Omental fat pad (tissue), 4 donors: ENCODE measurements around the gene BRD4. TPM values are rescaled to one million over a fixed set of nuclear protein-coding genes. Genes with fewer than 3 reads are reported as not detected.

ENCODE experiments used
- ATAC-seq: fragments of 150-250 bp; one replicate; pipeline ENCODE4 v1.9.1; 2016; ENCODE audit warnings: mild to moderate bottlenecking, moderate library complexity; ENCODE audit not compliant: low FRiP score
- DNase-seq: peaks from one replicate; pipeline ENCODE4 v3.0.0-alpha.2; 2019; ENCODE audit warnings: low spot score
- small RNA-seq: library from RNA; depleted of rRNA; stranded (forward); fragments of <200 nt; gene quantifications from one replicate; pipeline ENCODE3, GENCODE V24; 2016
- total RNA-seq, 4 donors: library from RNA; depleted of rRNA; stranded (reverse); fragments of >200 nt; gene quantifications; one replicate each; pipeline ENCODE4 v1.1.0, GENCODE V29; 2016
- TF ChIP-seq, protein P1 (sequence below), 3 donors: fragments of 450-650 bp; IDR thresholded peaks; one replicate each; pipeline ENCODE4 v1.5.1; 2016 to 2017; ENCODE audit warnings: antibody characterized with exemption in 3 of 3, mild to moderate bottlenecking in 3 of 3, moderate library complexity in 2 of 3

Gene BRD4
- total RNA-seq, 4 donors from 2014 or later = 22.6 to 49.1 (median 30.1) TPM

DNA sequence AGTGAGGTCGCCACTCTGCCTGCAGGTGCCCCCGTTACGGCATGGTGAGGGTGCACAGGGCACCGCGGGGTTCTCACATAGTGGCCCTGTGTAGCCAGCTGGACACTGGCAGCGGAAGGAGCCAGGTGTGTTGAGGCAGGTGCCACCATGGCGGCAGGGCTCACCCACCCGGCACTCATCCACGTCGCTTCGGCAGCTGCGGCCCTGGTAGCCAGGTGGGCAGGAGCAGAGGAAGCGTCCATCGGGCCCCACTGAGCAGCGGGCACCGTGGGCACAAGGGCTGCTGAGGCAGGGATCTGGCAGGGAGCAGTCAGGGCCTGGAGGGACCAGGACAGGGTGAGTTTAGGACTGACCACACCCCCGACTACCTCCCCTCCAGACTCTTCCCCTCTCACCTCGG is 140.4 kb downstream of the BRD4 start:
- DNase-seq = no peak
- no peak for ATAC-seq
- TF ChIP-seq, protein P1, sequence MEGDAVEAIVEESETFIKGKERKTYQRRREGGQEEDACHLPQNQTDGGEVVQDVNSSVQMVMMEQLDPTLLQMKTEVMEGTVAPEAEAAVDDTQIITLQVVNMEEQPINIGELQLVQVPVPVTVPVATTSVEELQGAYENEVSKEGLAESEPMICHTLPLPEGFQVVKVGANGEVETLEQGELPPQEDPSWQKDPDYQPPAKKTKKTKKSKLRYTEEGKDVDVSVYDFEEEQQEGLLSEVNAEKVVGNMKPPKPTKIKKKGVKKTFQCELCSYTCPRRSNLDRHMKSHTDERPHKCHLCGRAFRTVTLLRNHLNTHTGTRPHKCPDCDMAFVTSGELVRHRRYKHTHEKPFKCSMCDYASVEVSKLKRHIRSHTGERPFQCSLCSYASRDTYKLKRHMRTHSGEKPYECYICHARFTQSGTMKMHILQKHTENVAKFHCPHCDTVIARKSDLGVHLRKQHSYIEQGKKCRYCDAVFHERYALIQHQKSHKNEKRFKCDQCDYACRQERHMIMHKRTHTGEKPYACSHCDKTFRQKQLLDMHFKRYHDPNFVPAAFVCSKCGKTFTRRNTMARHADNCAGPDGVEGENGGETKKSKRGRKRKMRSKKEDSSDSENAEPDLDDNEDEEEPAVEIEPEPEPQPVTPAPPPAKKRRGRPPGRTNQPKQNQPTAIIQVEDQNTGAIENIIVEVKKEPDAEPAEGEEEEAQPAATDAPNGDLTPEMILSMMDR (IDR thresholded peaks at IDR 0.05) = no peak

DNA sequence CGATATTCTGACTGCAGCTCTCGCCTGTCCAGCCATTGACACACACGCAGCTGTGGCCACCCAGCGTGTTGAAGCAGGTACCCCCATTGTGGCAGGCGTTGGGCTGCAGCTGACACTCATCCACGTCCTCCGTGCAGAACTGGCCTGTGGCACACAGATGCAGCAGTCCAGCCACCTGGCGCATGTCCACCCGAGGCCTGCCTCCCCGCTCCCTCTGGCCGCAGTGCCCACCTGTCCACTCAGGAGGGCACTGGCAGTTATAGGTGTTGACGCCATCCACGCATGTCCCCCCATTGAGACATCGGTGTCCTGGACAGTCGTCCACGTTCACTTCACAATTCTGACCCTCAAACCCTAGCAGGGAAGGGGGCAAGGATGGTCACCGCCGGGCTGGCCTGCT is 140.8 kb downstream of the BRD4 start:
- no peak for ATAC-seq
- no peak for DNase-seq
- TF ChIP-seq, protein P1 (IDR thresholded peaks at IDR 0.05) = no peak

DNA sequence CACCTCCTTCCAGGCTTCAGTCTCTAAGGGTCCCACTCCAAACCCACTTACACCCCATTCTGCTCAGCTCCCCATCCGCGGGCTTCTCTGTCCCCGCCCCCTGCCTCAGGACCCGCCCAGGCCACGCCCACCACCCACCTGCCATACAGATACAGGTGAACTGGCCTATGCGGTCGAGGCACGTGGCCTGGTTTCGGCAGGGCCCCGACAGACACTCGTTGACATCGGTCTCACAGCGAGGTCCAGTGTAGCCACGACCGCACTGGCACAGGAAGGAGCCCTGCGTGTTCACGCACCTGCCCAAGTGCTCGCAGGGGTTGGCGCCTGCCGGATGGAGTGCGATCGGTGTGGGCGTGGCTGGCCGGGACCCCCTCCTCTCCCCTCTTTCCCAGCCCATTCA is 143.5 kb downstream of the BRD4 start:
- TF ChIP-seq, protein P1 (IDR thresholded peaks at IDR 0.05) = no peak
- no peak for ATAC-seq
- no peak for DNase-seq

DNA sequence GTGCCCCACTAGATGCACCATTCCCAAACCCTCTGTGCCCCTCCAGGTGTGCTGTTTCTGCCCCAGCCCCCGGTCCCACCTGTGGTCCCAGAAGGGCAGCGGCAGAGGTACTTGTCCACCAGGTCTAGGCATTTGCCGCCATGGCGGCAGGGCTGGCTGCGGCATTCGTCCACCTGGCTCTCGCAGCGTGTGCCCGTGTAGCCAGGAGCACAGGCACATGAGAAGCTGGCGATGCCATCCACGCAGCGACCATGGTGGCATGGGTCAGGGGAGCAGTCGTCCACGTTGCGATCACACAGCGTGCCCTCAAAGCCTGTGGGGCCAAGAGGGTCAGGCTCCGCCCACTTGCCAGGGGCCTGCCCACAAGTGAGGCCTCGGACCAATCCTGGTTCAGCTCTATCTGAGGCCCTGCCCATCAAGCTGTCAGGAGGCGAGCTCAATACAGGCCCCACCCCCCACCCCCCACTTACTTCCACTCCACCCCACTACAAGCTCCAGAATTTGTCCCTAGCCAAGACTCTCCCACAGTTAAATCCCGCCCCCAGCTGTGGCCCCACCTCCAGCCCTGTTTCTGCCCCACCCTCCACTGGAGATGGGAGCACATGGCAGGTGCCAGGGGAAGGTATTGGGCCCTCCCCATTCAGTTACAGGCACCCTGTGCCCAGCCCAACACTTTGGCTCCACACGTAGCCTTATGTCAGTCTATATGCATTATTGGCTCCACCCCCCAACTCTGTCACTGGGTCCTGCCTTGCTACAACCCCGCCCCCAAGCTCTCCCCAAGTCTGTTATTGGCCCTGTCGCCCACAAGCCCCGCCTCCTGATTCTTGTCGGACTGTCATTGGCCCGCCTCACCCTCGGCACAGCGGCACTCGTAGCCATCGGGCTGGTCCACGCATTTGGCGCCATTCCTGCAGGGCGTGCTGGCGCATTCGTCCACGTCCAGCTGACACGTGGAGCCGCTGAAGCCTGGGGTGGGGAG is 145.0 kb downstream of the BRD4 start:
- DNase-seq (no peak), ATAC-seq (no peak)
- TF ChIP-seq, protein P1 (IDR thresholded peaks at IDR 0.05) = no peak

Small RNA genes lying within 50 kb of the gene (small RNA-seq; reads per million reads assigned to genes)
- not detected for gene AC005776.1

Other genes with a start within 250 kb of the BRD4 start
- gene SYDE1, start 225.1 kb downstream of the BRD4 start, total RNA-seq = 10 to 100 TPM; 14.8 to 26.6 (median 21.6) TPM
- 10 to 100 TPM in 3 of 4 donors, 1 to 10 TPM in 1; 6.1 to 82.8 (median 24.4) TPM for gene NOTCH3, start 131.5 kb downstream of the BRD4 start, total RNA-seq
- gene EPHX3, start 100.1 kb downstream of the BRD4 start, total RNA-seq = under 1 TPM in 1 of 4 donors, not detected in 3; 0.84 TPM
- 10 to 100 TPM; 17.5 to 45.6 (median 22.8) TPM for gene AKAP8, start 47.2 kb upstream of the BRD4 start, total RNA-seq
- 100 to 1,000 TPM in 1 of 4 donors, 10 to 100 TPM in 3; 52.2 to 141 (median 79.5) TPM for gene AKAP8L, start 86.4 kb upstream of the BRD4 start, total RNA-seq
- 10 to 100 TPM; 17.4 to 41.8 (median 33.6) TPM for gene WIZ, start 117.4 kb upstream of the BRD4 start, total RNA-seq
- 1 to 10 TPM; 2.0 to 6.9 (median 3.6) TPM for gene RASAL3, start 132.0 kb upstream of the BRD4 start, total RNA-seq
- gene PGLYRP2, start 147.0 kb upstream of the BRD4 start, total RNA-seq = not detected
- gene CYP4F22, start 176.0 kb upstream of the BRD4 start, total RNA-seq = 1 to 10 TPM in 1 of 4 donors, under 1 TPM in 1, not detected in 2; 0.36 to 1.3 TPM